Activated T-cell treated with anti-CD3 and anti-CD28 coated beads, Interleukin-2, amount 50 U/mL, for 72 hours (primary cell): ENCODE measurements around the gene ZYG11B. TPM values are rescaled to one million over a fixed set of nuclear protein-coding genes. Genes with fewer than 3 reads are reported as not detected.
A peak's percentile ranks its signal among the peaks of the same experiment; 100 is the strongest.
"Not testable (repeated sequence)": the region's sequence is repeated elsewhere in the genome, so short reads cannot be mapped to it uniquely, and the experiment has no call there.

Source experiments
- ATAC-seq, 2 donors: fragments of 150-1000 bp; cut with Tn5 transposase; replicated peaks in 1 of 2; 2 replicates each; pipeline ENCODE4 v1.10.0; 2021; ENCODE audit warnings: moderate library complexity in 2 of 2, mild to moderate bottlenecking in 1 of 2
- DNase-seq, 2 donors: peaks; one replicate each; pipeline ENCODE4 v3.0.0; 2021 to 2022; ENCODE audit warnings: mixed read lengths in 1 of 2
- H3K27ac Mint-ChIP-seq: one replicate; pipeline ENCODE4 v1.8.0; 2022; ENCODE audit warnings: mild to moderate bottlenecking, moderate library complexity, mixed read lengths
- H3K27me3 Mint-ChIP-seq: one replicate; pipeline ENCODE4 v1.8.0; 2022; ENCODE audit warnings: low read depth, mixed read lengths
- H3K36me3 Mint-ChIP-seq, 2 donors: one replicate each; pipeline ENCODE4 v1.8.0; 2022; ENCODE audit warnings: mixed read lengths in 2 of 2, mild to moderate bottlenecking in 1 of 2; ENCODE audit not compliant: insufficient read depth in 2 of 2
- H3K4me1 Mint-ChIP-seq: one replicate; pipeline ENCODE4 v1.8.0; 2022; ENCODE audit warnings: low read depth, mixed read lengths
- H3K4me3 Mint-ChIP-seq, 2 donors: one replicate each; pipeline ENCODE4 v1.8.0; 2022; ENCODE audit warnings: mild to moderate bottlenecking in 2 of 2, mixed read lengths in 2 of 2, moderate library complexity in 2 of 2
- H3K9me3 Mint-ChIP-seq, 2 donors: one replicate each; pipeline ENCODE4 v1.8.0; 2022; ENCODE audit warnings: mixed read lengths in 2 of 2
- total RNA-seq, 2 donors: library from RNA; stranded (reverse); gene quantifications; one replicate each; pipeline ENCODE4 v1.2.3, GENCODE V29; 2022

Gene ZYG11B
- total RNA-seq = 10 to 100 TPM; 13.4 to 13.9 TPM

DNA sequence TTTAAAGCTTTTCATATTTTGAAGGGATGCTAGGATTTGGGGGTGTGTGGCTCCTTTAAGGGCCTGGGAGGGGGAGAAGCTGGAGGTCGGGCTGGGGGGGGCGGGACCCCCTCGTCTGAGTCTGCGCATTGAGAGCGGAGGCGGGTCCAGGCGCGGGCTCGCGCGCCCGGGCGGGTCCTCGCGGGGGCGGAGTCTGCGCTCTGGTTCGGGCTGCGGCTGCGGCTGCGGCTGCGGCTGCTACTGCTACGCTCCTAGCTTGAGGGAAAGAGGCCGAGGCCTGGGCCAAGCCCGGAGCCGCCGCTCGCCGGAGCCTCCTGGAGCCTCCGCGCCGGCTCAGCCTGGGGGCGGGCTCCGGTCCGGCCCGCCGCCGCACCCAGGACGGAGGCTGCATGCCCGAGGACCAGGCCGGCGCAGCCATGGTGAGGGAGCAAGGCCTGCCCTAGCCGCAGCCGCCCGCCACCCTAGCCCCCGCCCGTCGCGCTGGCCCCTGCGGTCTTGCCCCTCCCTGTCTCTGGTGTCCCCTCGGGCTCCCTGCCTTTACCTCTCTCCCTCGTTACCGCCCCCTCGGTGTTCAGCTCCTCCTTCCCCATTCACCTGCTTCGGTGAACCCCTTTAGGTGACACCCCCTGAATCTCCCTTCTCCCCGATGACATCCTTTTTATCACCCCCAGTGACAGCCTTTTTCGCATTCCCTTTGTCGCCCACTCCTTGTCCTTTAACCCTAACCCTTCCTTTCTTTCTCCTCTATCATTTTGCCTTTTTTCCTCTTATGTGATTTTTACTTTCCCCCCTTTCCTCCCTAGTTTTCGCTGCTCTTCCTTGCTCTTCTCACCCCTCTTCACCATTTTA lies at the start of gene ZYG11B:
Gene ZYG11B (plus strand): TSS at position 189 of the 849 bp plus-strand sequence. CDS start 201 bp downstream, at position 390.
- DNase-seq (peak; percentile 94 to 95), ATAC-seq (peak; percentile 94 to 97)
- Mint-ChIP-seq H3K36me3 (peaks cover 5 to 6% of the 10 kb centered on the region in 2 donors), H3K9me3 (no peaks in the 10 kb centered on the region), H3K4me3 (peak within 1 kb of the TSS; percentile 95 to 96), H3K4me1 (peaks cover 43% of the 10 kb centered on the region), H3K27me3 (no peaks in the 10 kb centered on the region), H3K27ac (peak within 1 kb of the TSS; percentile 89)

DNA sequence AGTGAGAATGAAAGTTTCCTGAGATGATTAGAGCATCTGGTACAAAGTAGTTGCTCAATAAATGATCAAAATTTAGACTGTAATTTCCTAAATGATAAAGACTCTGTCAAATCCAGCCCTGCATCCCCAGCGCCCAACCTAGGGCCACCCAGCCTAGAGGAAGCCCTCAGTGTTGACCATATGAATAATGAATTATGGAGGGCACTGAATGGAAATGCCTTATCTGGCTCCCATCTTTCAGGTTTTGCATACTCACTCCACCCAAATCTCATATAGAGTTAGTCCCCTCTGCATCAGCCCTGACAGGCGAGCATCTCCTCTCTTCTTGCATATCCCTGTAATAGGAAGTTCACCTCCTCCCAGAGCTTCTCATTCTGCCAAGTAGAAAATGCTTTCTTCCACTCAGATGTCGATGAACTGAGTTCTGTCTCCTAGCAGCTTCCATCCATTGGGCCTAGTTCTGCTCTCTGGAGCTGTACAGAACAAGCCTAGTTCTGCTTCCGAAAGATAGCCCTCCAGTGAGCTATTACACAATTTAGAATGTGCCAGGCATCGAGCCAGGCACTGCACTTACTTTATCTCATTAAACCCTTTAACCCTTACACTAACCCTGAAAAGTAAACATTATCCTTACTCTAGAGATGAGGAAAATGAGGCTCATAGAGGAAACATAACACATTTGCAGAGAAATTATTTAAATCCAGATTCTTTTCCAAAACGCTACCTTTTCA lies 49.0 kb upstream of the ZYG11B start:
- Mint-ChIP-seq H3K4me1 (peaks cover 20% of the 10 kb centered on the region), H3K27me3 (no peaks in the 10 kb centered on the region), H3K36me3 (no peaks in the 10 kb centered on the region), H3K9me3 (no peaks in the 10 kb centered on the region), H3K27ac (no peak overlapping the region), H3K4me3 (no peak overlapping the region)
- ATAC-seq = no peak
- no peak for DNase-seq

DNA sequence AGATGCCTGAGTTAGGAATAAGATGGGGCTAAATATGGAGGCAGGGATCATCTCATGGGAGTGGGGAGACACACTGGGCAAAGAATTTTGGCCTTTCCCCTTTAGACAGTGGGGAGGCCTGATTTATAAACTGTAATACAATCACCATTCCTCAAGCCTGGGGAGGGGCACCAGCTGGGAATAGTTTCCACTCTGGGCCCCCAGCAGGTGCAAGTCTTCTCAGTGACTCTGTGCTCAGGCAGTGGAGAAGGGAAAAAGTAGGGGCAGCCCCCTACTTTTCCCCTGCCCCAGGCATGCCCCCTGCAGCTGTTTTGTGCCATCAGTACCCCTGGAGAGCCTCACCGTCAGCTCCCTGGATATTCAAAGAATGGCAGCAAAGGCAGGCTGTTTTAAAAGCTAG lies 47.2 kb upstream of the ZYG11B start:
- Mint-ChIP-seq H3K36me3 (peaks cover 0 to 1% of the 10 kb centered on the region in 2 donors), H3K4me1 (peaks cover 20% of the 10 kb centered on the region), H3K27ac (no peak overlapping the region), H3K4me3 (no peak overlapping the region), H3K27me3 (no peaks in the 10 kb centered on the region), H3K9me3 (peaks cover 2 to 3% of the 10 kb centered on the region in 2 donors)
- DNase-seq (no peak), ATAC-seq (no peak)

DNA sequence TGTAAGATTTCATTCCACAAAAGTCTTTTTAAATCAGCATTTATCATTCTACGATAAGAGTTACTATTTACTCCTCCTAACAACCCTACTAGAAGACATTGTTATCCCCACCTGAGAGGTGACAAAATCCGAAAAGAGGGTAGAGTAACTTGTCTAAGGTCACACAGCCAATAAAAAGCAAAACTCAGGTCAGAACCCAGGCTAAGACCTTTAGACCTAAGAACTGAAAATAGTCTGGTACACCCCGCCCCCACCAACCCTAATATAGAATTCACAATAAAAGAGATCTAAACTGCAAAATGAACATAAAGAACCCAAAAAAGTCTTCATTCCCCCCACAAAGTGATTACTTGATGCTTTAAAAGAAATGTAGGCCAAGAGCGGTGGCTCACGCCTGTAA lies 46.8 kb upstream of the ZYG11B start:
- Mint-ChIP-seq H3K4me3 (no peak overlapping the region), H3K9me3 (peaks cover 2 to 3% of the 10 kb centered on the region in 2 donors), H3K27me3 (no peaks in the 10 kb centered on the region), H3K36me3 (peaks cover 0 to 1% of the 10 kb centered on the region in 2 donors), H3K4me1 (peaks cover 19% of the 10 kb centered on the region), H3K27ac (no peak overlapping the region)
- ATAC-seq (no peak), DNase-seq (no peak)

DNA sequence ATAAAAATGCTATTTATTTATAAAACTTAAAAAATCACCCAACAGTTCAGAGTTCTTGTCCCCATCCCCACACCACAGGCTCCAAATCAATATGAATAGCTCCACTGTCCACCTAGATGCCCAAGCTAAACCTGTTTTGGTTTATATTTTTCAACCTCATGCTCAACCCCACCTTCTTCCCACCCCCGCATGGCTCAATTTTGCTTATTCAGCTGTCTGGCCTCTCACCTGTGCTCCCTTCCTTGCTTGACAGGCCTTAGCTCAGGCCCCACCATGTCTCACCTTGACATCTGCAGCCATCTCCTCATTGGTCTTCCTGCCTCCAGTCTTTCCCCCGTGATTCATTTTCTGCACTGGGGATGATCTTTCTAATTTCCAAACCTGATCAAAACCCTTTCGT lies 45.9 kb upstream of the ZYG11B start:
- H3K4me1 Mint-ChIP-seq = peaks cover 13% of the 10 kb centered on the region
- H3K27ac Mint-ChIP-seq = no peak overlapping the region
- ATAC-seq (no peak), DNase-seq (no peak)
- peaks cover 2 to 3% of the 10 kb centered on the region in 2 donors for H3K9me3 Mint-ChIP-seq
- peaks cover 1% of the 10 kb centered on the region in 2 donors for H3K36me3 Mint-ChIP-seq
- no peaks in the 10 kb centered on the region for H3K27me3 Mint-ChIP-seq
- no peak overlapping the region for H3K4me3 Mint-ChIP-seq

DNA sequence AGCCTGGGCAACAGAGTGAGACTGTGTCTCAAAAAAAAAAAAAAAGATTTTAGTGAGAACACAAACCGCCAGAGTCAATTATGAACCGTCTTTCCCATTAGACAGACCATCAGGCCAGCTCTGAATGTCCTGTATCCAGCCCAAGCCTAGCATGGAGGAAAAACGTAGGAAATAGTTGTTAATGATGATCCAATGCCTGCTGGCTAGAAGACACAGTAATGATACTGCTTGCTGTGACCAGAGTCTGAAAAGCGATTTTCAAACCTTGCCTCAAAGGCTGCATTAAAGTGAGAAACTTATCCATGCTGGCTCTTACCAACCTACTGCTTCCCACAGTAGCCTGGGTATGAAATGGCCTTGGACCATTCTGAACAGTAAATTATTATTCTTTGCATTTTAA lies 45.1 kb upstream of the ZYG11B start:
- Mint-ChIP-seq H3K9me3 (peaks cover 2 to 3% of the 10 kb centered on the region in 2 donors), H3K4me3 (no peak overlapping the region), H3K27me3 (no peaks in the 10 kb centered on the region), H3K27ac (no peak overlapping the region), H3K4me1 (peaks cover 16% of the 10 kb centered on the region), H3K36me3 (peaks cover 2% of the 10 kb centered on the region in 2 donors)
- ATAC-seq (no peak), DNase-seq (no peak)

DNA sequence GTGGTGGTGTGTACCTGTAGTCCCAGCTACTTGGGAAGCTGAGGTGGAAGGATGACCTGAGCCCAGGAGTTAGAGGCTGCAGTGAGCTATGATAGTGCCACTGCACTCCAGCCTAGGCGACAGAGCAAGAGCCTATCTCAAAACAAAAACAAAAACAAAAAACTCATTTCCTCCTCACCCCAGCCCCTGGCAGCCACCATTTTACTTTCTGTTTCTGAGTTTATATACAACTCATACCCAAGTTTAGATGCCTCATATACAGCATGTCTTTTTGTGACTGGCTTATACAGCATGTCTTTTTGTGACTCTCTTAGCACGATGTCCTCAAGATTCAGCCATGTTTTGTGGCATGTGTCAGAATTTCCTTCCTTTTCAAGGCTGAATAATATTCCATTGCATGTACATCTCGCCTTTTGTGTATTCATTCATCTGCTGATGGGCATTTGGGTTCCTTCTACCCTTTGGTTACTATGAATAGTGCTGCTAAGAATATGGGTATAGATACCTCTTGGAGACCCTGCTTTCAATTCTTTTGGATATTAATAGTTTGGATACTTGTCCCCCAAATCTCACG lies 42.8 kb upstream of the ZYG11B start:
- Mint-ChIP-seq H3K36me3 (peaks cover 3 to 15% of the 10 kb centered on the region in 2 donors), H3K27me3 (no peaks in the 10 kb centered on the region), H3K9me3 (peaks cover 3% of the 10 kb centered on the region in 2 donors), H3K4me3 (no peak overlapping the region), H3K27ac (no peak overlapping the region), H3K4me1 (peaks cover 24% of the 10 kb centered on the region)
- no peak for DNase-seq
- ATAC-seq = no peak

DNA sequence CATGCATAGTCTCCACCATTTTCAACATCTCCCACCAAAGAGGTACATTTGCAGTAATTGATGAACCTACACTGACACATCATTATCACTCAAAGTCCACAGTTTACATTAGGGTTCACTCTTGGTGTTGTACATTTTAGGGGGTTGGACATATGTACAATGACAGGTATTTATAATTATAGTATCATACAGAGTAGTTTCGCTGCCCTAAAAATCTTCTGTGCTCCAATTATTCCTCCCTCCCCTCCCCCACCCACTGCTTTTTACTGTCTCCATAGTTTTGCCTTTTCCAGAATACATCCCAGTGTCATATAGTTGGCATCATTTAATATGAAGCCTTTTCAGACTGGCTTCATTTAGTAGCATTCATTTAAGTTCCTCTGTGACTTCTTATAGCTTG lies 41.7 kb upstream of the ZYG11B start:
- Mint-ChIP-seq H3K27ac (no peak overlapping the region), H3K27me3 (no peaks in the 10 kb centered on the region), H3K4me3 (no peak overlapping the region), H3K4me1 (peaks cover 16% of the 10 kb centered on the region), H3K9me3 (peaks cover 3% of the 10 kb centered on the region in 2 donors), H3K36me3 (peaks cover 3 to 15% of the 10 kb centered on the region in 2 donors)
- no peak for DNase-seq
- ATAC-seq = no peak

DNA sequence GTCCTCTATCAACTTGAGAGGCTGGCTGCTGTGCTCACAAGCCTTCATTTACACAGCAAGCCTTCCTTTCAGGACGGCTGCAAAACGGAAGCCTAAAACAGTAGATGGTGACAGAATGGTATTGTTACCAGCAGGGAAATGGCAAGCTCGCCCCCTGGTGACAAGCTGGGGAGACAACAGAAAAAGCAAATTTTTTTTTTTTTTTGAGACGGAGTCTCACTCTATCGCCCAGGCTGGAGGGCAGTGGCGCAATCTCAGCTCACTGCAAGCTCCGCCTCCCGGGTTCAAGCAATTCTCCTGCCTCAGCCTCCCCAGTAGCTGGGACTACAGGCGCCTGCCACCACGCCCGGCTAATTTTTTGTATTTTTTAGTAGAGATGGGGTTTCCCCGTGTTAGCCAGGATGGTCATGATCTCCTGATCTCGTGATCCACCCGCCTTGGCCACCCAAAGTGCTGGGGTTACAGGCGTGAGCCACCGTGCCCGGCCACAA lies 39.9 kb upstream of the ZYG11B start:
- Mint-ChIP-seq H3K4me1 (peaks cover 11% of the 10 kb centered on the region), H3K36me3 (peaks cover 3 to 17% of the 10 kb centered on the region in 2 donors), H3K27ac (peak overlapping the region; percentile 72)
- not testable (repeated sequence) for H3K27me3 Mint-ChIP-seq, H3K4me3 Mint-ChIP-seq, H3K9me3 Mint-ChIP-seq
- ATAC-seq = peak; percentile 94 to 98
- peak; percentile 79 to 82 for DNase-seq

DNA sequence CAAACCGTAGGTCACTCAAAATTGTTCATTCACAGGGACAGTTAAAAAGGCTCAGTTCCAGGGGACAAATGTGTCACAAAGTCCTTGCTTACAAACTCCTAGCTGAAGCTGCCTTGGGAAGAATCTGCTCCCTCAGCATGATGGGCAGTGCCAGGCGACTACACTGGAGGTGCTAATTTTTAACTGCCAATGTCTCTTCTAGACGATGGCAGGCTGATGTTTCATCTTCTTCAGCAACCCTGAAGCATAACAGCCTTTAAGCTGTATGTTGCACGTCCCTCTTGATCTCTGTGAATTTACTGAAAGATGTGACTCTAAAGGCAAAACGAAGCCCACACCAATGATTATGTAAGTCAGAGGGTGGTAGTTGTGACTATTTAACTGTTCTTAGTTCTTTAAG lies 39.4 kb upstream of the ZYG11B start:
- no peak overlapping the region for H3K4me3 Mint-ChIP-seq
- H3K27me3 Mint-ChIP-seq = no peaks in the 10 kb centered on the region
- ATAC-seq (no peak), DNase-seq (no peak)
- H3K36me3 Mint-ChIP-seq = peaks cover 3 to 19% of the 10 kb centered on the region in 2 donors
- peaks cover 3% of the 10 kb centered on the region in 2 donors for H3K9me3 Mint-ChIP-seq
- peaks cover 11% of the 10 kb centered on the region for H3K4me1 Mint-ChIP-seq
- no peak overlapping the region for H3K27ac Mint-ChIP-seq

DNA sequence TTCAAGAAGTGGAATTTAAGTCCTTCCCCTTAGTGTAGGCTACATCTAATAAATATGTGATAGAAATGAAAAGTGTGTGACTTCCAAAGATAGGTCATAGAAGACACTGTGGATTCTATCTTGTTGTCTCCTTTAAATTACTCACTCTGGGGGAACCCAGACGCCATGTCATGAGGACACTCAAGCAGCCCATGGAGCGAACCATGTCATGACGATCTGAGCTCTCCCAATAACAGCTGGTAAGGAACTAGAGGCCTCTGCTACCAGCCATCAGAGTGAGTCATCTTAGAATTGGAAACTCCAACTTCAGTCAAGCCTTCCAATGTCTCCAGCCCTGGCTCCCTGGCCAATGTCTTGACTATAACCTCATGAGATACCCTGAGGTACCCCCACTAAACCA lies 34.4 kb upstream of the ZYG11B start:
- ATAC-seq (no peak), DNase-seq (no peak)
- Mint-ChIP-seq H3K36me3 (peaks cover 0 to 23% of the 10 kb centered on the region in 2 donors), H3K27ac (no peak overlapping the region), H3K9me3 (peaks cover 0 to 2% of the 10 kb centered on the region in 2 donors), H3K4me1 (peaks cover 27% of the 10 kb centered on the region), H3K4me3 (no peak overlapping the region), H3K27me3 (no peaks in the 10 kb centered on the region)

DNA sequence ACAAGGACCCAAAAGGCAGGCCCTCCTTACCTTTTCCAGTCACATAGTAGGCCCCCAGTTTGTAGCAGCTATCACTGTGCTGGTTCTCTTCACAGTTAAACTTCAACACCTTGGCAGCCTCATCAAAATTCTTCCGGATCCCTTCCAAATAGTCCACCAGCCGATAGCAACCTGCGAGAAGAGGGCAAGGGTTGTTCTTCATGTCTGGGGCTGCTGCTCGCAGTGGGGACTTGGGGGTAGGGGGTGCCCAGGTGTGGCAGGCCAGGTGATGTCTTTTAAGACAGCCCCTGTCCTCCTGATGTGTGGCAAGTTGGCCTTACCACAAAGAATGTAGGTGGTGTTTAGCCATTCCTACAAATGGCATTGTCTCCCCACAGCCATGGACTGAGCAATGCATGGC lies 33.6 kb upstream of the ZYG11B start:
- no peak overlapping the region for H3K4me3 Mint-ChIP-seq
- no peak for DNase-seq
- H3K36me3 Mint-ChIP-seq = peaks cover 0 to 18% of the 10 kb centered on the region in 2 donors
- H3K9me3 Mint-ChIP-seq = no peaks in the 10 kb centered on the region
- peaks cover 35% of the 10 kb centered on the region for H3K4me1 Mint-ChIP-seq
- no peaks in the 10 kb centered on the region for H3K27me3 Mint-ChIP-seq
- ATAC-seq = no peak
- no peak overlapping the region for H3K27ac Mint-ChIP-seq

DNA sequence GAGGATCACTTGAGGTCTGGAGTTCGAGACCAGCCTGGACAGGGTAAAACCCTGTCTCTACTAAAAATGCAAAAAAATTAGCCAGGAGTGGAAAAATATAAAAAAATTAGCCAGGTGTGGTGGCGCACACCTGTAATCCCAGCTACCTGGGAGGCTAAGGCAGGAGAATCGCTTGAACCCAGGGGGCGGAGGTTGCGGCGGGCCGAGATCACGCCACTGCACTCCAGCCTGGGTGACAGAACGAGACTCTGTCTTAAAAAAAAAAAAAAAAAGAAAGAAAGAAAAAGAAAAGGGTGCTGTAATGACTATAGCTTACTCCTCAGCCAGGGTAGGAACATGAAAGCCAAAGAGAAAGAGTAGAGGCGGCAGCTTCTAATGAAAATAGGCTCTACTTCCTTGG lies 32.9 kb upstream of the ZYG11B start:
- H3K4me1 Mint-ChIP-seq = peaks cover 35% of the 10 kb centered on the region
- not testable (repeated sequence) for H3K27ac Mint-ChIP-seq, ATAC-seq, H3K9me3 Mint-ChIP-seq, DNase-seq, H3K27me3 Mint-ChIP-seq, H3K4me3 Mint-ChIP-seq
- peaks cover 0 to 18% of the 10 kb centered on the region in 2 donors for H3K36me3 Mint-ChIP-seq
